ENCODE results near the gene DLGAP1. TPM values are rescaled to one million over a fixed set of nuclear protein-coding genes. Genes with fewer than 3 reads are reported as not detected.

DLGAP1 gene
- total RNA-seq, 1 experiment from 2014 or later = 0.07 TPM

- Mint-ChIP-seq H3K27ac (ENCODE audit: unreplicated experiment) (no peak overlapping the region), H3K36me3 (ENCODE audit: insufficient read depth, unreplicated experiment) (no peaks in the 10 kb centered on the region), H3K27me3 (ENCODE audit: insufficient read depth, unreplicated experiment) (peaks cover 3% of the 10 kb centered on the region), H3K4me3 (ENCODE audit: unreplicated experiment) (no peak overlapping the region), H3K9me3 (ENCODE audit: unreplicated experiment) (peaks cover 17% of the 10 kb centered on the region), H3K4me1 (ENCODE audit: low read depth, unreplicated experiment) (no peaks in the 10 kb centered on the region)
- CTCF ChIA-PET = no interaction called here
- BruUV-seq (replicated peaks) = no TSS peak
- POLR2A ChIA-PET = no interaction called here
- TF ChIP-seq, protein P1, sequence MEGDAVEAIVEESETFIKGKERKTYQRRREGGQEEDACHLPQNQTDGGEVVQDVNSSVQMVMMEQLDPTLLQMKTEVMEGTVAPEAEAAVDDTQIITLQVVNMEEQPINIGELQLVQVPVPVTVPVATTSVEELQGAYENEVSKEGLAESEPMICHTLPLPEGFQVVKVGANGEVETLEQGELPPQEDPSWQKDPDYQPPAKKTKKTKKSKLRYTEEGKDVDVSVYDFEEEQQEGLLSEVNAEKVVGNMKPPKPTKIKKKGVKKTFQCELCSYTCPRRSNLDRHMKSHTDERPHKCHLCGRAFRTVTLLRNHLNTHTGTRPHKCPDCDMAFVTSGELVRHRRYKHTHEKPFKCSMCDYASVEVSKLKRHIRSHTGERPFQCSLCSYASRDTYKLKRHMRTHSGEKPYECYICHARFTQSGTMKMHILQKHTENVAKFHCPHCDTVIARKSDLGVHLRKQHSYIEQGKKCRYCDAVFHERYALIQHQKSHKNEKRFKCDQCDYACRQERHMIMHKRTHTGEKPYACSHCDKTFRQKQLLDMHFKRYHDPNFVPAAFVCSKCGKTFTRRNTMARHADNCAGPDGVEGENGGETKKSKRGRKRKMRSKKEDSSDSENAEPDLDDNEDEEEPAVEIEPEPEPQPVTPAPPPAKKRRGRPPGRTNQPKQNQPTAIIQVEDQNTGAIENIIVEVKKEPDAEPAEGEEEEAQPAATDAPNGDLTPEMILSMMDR (IDR thresholded peaks at IDR 0.05; ENCODE audit: insufficient read depth in 1 of 2, low read depth in 1 of 2, low read length in 1 of 2, severe bottlenecking in 1 of 2, unreplicated experiment in 1 of 2) = no peak
- intact Hi-C loops (cut with micrococcal nuclease; ENCODE audit: unreplicated experiment) = no loop called here
- Histone ChIP-seq H3K36me3 (ENCODE audit: control insufficient read depth, insufficient read depth, low read length) (no peaks in the 10 kb centered on the region), H3K4me1 (no peaks in the 10 kb centered on the region), H3K9me3 (peaks cover 3% of the 10 kb centered on the region; the same call in 1 of the 2 replicates), H3K4me3 (ENCODE audit: low read depth, low read length) (no peak overlapping the region), H3K27me3 (replicated peaks; ENCODE audit: control insufficient read depth, insufficient read depth, low read length) (no peaks in the 10 kb centered on the region)
- DNase-seq = no peak
Measured at GRCh38 chr18:3741333-3741732, 713.8 kb downstream of the DLGAP1 start.

- Mint-ChIP-seq H3K9me3 (ENCODE audit: unreplicated experiment) (no peaks in the 10 kb centered on the region), H3K36me3 (ENCODE audit: insufficient read depth, unreplicated experiment) (no peaks in the 10 kb centered on the region), H3K4me1 (ENCODE audit: low read depth, unreplicated experiment) (no peaks in the 10 kb centered on the region), H3K4me3 (ENCODE audit: unreplicated experiment) (no peak overlapping the region), H3K27ac (ENCODE audit: unreplicated experiment) (no peak overlapping the region), H3K27me3 (ENCODE audit: insufficient read depth, unreplicated experiment) (peaks cover 5% of the 10 kb centered on the region)
- Histone ChIP-seq H3K36me3 (ENCODE audit: control insufficient read depth, insufficient read depth, low read length) (no peaks in the 10 kb centered on the region), H3K27me3 (replicated peaks; ENCODE audit: control insufficient read depth, insufficient read depth, low read length) (no peaks in the 10 kb centered on the region), H3K4me1 (peaks cover 4% of the 10 kb centered on the region), H3K4me3 (ENCODE audit: low read depth, low read length) (no peak overlapping the region), H3K9me3 (no peaks in the 10 kb centered on the region)
- intact Hi-C loops (cut with micrococcal nuclease; ENCODE audit: unreplicated experiment) = no loop called here
- TF ChIP-seq, protein P1 (IDR thresholded peaks at IDR 0.05; ENCODE audit: insufficient read depth in 1 of 2, low read depth in 1 of 2, low read length in 1 of 2, severe bottlenecking in 1 of 2, unreplicated experiment in 1 of 2) = no peak
- ChIA-PET CTCF (no interaction called here), POLR2A (no interaction called here)
- BruUV-seq (replicated peaks) = no TSS peak
- DNase-seq = no peak
Measured at GRCh38 chr18:3728704-3729437, 726.2 kb downstream of the DLGAP1 start.

GRCh38 chr18:3727274-3727673 is 727.8 kb downstream of the DLGAP1 start:
- peaks cover 5% of the 10 kb centered on the region for H3K27me3 Mint-ChIP-seq (ENCODE audit: insufficient read depth, unreplicated experiment)
- H3K27ac Mint-ChIP-seq (ENCODE audit: unreplicated experiment) = no peak overlapping the region
- Histone ChIP-seq H3K9me3 (no peaks in the 10 kb centered on the region), H3K27me3 (replicated peaks; ENCODE audit: control insufficient read depth, insufficient read depth, low read length) (no peaks in the 10 kb centered on the region), H3K36me3 (ENCODE audit: control insufficient read depth, insufficient read depth, low read length) (no peaks in the 10 kb centered on the region), H3K4me1 (peaks cover 20% of the 10 kb centered on the region), H3K4me3 (ENCODE audit: low read depth, low read length) (no peak overlapping the region)
- no peak for DNase-seq
- H3K9me3 Mint-ChIP-seq (ENCODE audit: unreplicated experiment) = no peaks in the 10 kb centered on the region
- no TSS peak for BruUV-seq (replicated peaks)
- H3K4me1 Mint-ChIP-seq (ENCODE audit: low read depth, unreplicated experiment) = peaks cover 13% of the 10 kb centered on the region
- CTCF ChIA-PET = no interaction called here
- TF ChIP-seq, protein P1 (IDR thresholded peaks at IDR 0.05; ENCODE audit: insufficient read depth in 1 of 2, low read depth in 1 of 2, low read length in 1 of 2, severe bottlenecking in 1 of 2, unreplicated experiment in 1 of 2) = no peak
- no peak overlapping the region for H3K4me3 Mint-ChIP-seq (ENCODE audit: unreplicated experiment)
- intact Hi-C loops (cut with micrococcal nuclease; ENCODE audit: unreplicated experiment) = no loop called here
- H3K36me3 Mint-ChIP-seq (ENCODE audit: insufficient read depth, unreplicated experiment) = no peaks in the 10 kb centered on the region
- POLR2A ChIA-PET = no interaction called here

Measured in Caco-2 (cell line).